Endothelial cell (in vitro differentiated cells): ENCODE data around the gene LEMD2. TPM values are rescaled to one million over a fixed set of nuclear protein-coding genes. Genes with fewer than 3 reads are reported as not detected.

ENCODE experiments used
- DNase-seq: peaks from one replicate; pipeline ENCODE4 v3.0.0; 2021; ENCODE audit warnings: low spot score
- H3K27ac Mint-ChIP-seq: one replicate; pipeline ENCODE4 v1.8.0; 2021; ENCODE audit warnings: mixed read lengths, inconsistent platforms; ENCODE audit not compliant: unreplicated experiment
- H3K27me3 Mint-ChIP-seq: one replicate; pipeline ENCODE4 v1.8.0; 2021; ENCODE audit warnings: mild to moderate bottlenecking, moderate library complexity, mixed read lengths, inconsistent platforms; ENCODE audit not compliant: unreplicated experiment
- H3K36me3 Mint-ChIP-seq: one replicate; pipeline ENCODE4 v1.8.0; 2021; ENCODE audit warnings: mild to moderate bottlenecking, low read depth, mixed read lengths, inconsistent platforms; ENCODE audit not compliant: unreplicated experiment
- H3K4me1 Mint-ChIP-seq: one replicate; pipeline ENCODE4 v1.8.0; 2021; ENCODE audit warnings: mild to moderate bottlenecking, mixed read lengths, inconsistent platforms; ENCODE audit not compliant: unreplicated experiment
- H3K4me3 Mint-ChIP-seq: one replicate; pipeline ENCODE4 v1.8.0; 2021; ENCODE audit warnings: mild to moderate bottlenecking, mixed read lengths, inconsistent platforms; ENCODE audit not compliant: unreplicated experiment
- H3K9me3 Mint-ChIP-seq: one replicate; pipeline ENCODE4 v1.8.0; 2021; ENCODE audit warnings: mixed read lengths, inconsistent platforms; ENCODE audit not compliant: unreplicated experiment
- CTCF ChIP-seq: fragments of 200-600 bp; sonication (generic); IDR thresholded peaks from one replicate; pipeline ENCODE4 v1.5.0; 2021; ENCODE audit warnings: antibody characterized with exemption; ENCODE audit not compliant: unreplicated experiment
- total RNA-seq: library from RNA; stranded (reverse); fragmentation: NEBNext Ultra II Directional; extraction: Animal tissue kit (Norgen Biotek cat#: 25700); gene quantifications from one replicate; pipeline ENCODE4 v1.2.1, GENCODE V29; 2021; ENCODE audit not compliant: unreplicated experiment

LEMD2 gene
- total RNA-seq, 1 donor from 2014 or later = 105 TPM

- TF ChIP-seq CTCF = no peak
- H3K9me3 Mint-ChIP-seq = no peaks in the 10 kb centered on the region
- H3K4me3 Mint-ChIP-seq = no peak overlapping the region
- H3K27ac Mint-ChIP-seq = no peak overlapping the region
- no peaks in the 10 kb centered on the region for H3K36me3 Mint-ChIP-seq
- peaks cover 9% of the 10 kb centered on the region for H3K4me1 Mint-ChIP-seq
- H3K27me3 Mint-ChIP-seq = peaks cover 10% of the 10 kb centered on the region
- no peak for DNase-seq
Observed at GRCh38 chr6:33744895-33745546, 43.9 kb downstream of the LEMD2 start.

- Mint-ChIP-seq H3K4me1 (peaks cover 9% of the 10 kb centered on the region), H3K9me3 (no peaks in the 10 kb centered on the region), H3K36me3 (no peaks in the 10 kb centered on the region), H3K27me3 (peaks cover 6% of the 10 kb centered on the region), H3K27ac (no peak overlapping the region), H3K4me3 (no peak overlapping the region)
- peak; percentile 80 for DNase-seq
- TF ChIP-seq CTCF = peak; percentile 67
Observed at GRCh38 chr6:33744001-33744848, 44.7 kb downstream of the LEMD2 start.

- no peak overlapping the region for H3K4me3 Mint-ChIP-seq
- no peak for TF ChIP-seq CTCF
- peaks cover 6% of the 10 kb centered on the region for H3K27me3 Mint-ChIP-seq
- DNase-seq = no peak
- no peaks in the 10 kb centered on the region for H3K36me3 Mint-ChIP-seq
- peaks cover 9% of the 10 kb centered on the region for H3K4me1 Mint-ChIP-seq
- H3K27ac Mint-ChIP-seq = no peak overlapping the region
- no peaks in the 10 kb centered on the region for H3K9me3 Mint-ChIP-seq
Observed at GRCh38 chr6:33742837-33743236, 46.1 kb downstream of the LEMD2 start.

GRCh38 chr6:33742092-33742491 is 46.8 kb downstream of the LEMD2 start:
- H3K27me3 Mint-ChIP-seq = peaks cover 5% of the 10 kb centered on the region
- peaks cover 9% of the 10 kb centered on the region for H3K4me1 Mint-ChIP-seq
- no peaks in the 10 kb centered on the region for H3K9me3 Mint-ChIP-seq
- no peak overlapping the region for H3K27ac Mint-ChIP-seq
- no peak for TF ChIP-seq CTCF
- no peak for DNase-seq
- no peaks in the 10 kb centered on the region for H3K36me3 Mint-ChIP-seq
- H3K4me3 Mint-ChIP-seq = no peak overlapping the region

- H3K4me3 Mint-ChIP-seq = no peak overlapping the region
- TF ChIP-seq CTCF = no peak
- no peaks in the 10 kb centered on the region for H3K9me3 Mint-ChIP-seq
- H3K36me3 Mint-ChIP-seq = no peaks in the 10 kb centered on the region
- DNase-seq = no peak
- no peak overlapping the region for H3K27ac Mint-ChIP-seq
- H3K4me1 Mint-ChIP-seq = peaks cover 8% of the 10 kb centered on the region
- H3K27me3 Mint-ChIP-seq = peaks cover 5% of the 10 kb centered on the region
Observed at GRCh38 chr6:33740794-33741193, 48.1 kb downstream of the LEMD2 start.
